Nephron (organoid): ENCODE data around the gene RIMKLB.
"Not testable (repeated sequence)": the region's sequence is repeated elsewhere in the genome, so short reads cannot be mapped to it uniquely, and the experiment has no call there.

Experiments used
- H3K27ac Mint-ChIP-seq, 3 experiments: 2 replicates each; pipeline ENCODE4 v1.8.0; 2020; ENCODE audit warnings: mixed read lengths in 3 of 3, mild to moderate bottlenecking in 2 of 3, moderate library complexity in 1 of 3
- H3K27me3 Mint-ChIP-seq: 2 replicates; pipeline ENCODE4 v1.8.0; 2021; ENCODE audit warnings: low read depth, mild to moderate bottlenecking, moderate library complexity, mixed read lengths
- H3K36me3 Mint-ChIP-seq: 2 replicates; pipeline ENCODE4 v1.8.0; 2020; ENCODE audit warnings: low read depth, mixed read lengths
- H3K4me1 Mint-ChIP-seq: 2 replicates; pipeline ENCODE4 v1.8.0; 2020; ENCODE audit warnings: mixed read lengths
- H3K4me3 Mint-ChIP-seq, 3 experiments: 2 replicates each; pipeline ENCODE4 v1.8.0; 2020; ENCODE audit warnings: mild to moderate bottlenecking in 3 of 3, mixed read lengths in 3 of 3, moderate library complexity in 2 of 3
- H3K9me3 Mint-ChIP-seq: 2 replicates; pipeline ENCODE4 v1.8.0; 2020; ENCODE audit warnings: mixed read lengths
- TF ChIP-seq, protein P1 (sequence below), 3 experiments: fragments of 200-600 bp; sonication (generic); IDR thresholded peaks; one replicate each; pipeline ENCODE4 v1.5.0; 2021; ENCODE audit warnings: antibody characterized with exemption in 3 of 3; ENCODE audit not compliant: unreplicated experiment in 3 of 3

RIMKLB gene

DNA sequence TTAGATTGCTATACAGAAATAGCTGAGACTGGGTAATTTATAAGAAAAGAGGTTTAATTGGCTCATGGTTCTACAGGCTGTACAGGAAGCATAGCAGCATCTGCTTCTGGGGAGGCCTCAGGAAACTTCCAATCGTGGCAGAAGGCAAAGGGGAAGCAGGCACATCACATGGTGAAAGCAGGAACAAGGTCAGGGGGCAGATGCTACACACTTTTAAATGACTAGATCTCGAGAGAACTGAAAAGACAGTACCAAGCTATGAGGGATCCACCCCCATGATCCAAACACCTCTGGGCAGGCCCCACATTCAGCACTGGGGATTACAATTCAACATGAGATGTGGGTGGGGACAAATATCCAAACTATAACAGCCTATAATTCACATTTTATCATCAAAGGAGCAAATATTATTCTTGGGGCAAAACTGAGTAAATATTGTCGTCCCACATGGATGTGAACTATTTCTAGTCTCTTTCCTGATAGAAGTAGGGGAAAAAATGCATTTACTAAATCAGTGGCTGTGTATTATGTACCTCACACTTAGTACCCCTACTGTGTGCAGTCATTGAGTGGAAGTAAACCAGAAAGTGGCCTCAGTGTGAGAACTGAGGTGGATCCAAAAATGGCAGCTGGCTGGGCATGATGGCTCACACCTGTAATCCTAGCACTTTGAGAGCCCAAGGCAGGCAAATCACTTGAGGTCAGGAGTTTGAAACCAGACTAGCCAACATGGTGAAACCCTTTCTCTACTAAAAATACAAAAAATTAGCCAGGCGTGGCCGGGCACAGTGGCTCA, 99.2 kb downstream of the RIMKLB start:
- no peak overlapping the region for H3K4me3 Mint-ChIP-seq
- H3K9me3 Mint-ChIP-seq: peaks cover 21% of the 10 kb centered on the region
- no peaks in the 10 kb centered on the region for H3K4me1 Mint-ChIP-seq
- no peaks in the 10 kb centered on the region for H3K27me3 Mint-ChIP-seq
- TF ChIP-seq, protein P1, sequence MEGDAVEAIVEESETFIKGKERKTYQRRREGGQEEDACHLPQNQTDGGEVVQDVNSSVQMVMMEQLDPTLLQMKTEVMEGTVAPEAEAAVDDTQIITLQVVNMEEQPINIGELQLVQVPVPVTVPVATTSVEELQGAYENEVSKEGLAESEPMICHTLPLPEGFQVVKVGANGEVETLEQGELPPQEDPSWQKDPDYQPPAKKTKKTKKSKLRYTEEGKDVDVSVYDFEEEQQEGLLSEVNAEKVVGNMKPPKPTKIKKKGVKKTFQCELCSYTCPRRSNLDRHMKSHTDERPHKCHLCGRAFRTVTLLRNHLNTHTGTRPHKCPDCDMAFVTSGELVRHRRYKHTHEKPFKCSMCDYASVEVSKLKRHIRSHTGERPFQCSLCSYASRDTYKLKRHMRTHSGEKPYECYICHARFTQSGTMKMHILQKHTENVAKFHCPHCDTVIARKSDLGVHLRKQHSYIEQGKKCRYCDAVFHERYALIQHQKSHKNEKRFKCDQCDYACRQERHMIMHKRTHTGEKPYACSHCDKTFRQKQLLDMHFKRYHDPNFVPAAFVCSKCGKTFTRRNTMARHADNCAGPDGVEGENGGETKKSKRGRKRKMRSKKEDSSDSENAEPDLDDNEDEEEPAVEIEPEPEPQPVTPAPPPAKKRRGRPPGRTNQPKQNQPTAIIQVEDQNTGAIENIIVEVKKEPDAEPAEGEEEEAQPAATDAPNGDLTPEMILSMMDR (IDR thresholded peaks at IDR 0.05; ENCODE audit: unreplicated experiment in 3 of 3): no peak
- H3K27ac Mint-ChIP-seq: no peak overlapping the region
- H3K36me3 Mint-ChIP-seq: peaks cover 39% of the 10 kb centered on the region

DNA sequence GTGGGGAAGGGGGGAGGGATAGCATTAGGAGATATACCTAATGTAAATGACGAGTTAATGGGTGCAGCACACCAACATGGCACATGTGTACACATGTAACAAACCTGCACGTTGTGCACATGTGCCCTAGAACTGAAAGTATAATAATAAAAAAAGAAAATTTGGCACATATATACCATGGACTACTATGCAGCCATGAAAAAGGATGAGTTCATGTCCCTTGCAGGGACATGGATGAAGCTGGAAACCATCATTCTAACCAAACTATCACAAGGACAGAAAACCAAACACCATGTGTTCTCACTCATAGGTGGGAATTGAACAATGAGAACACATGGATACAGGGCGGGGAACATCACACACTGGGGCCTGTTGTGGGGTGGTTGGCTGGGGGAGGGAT, 103.4 kb downstream of the RIMKLB start:
- H3K27me3 Mint-ChIP-seq: not testable (repeated sequence)
- H3K36me3 Mint-ChIP-seq: peaks cover 11% of the 10 kb centered on the region

DNA sequence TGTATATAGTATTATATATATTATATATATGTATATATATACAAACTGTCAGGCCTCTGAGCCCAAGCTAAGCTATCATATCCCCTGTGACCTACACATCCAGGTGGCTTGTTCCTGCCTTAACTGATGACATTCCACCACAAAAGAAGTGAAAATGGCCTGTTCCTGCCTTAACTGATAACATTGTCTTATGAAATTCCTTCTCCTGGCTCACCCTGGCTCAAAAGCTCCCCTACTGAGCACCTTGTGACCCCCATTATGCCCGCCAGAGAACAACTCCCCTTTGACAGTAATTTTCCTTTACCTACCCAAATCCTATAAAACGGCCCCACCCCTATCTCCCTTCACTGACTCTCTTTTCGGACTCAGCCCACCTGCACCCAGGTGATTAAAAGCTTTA, 107.0 kb downstream of the RIMKLB start:
- not testable (repeated sequence) for H3K27me3 Mint-ChIP-seq, H3K9me3 Mint-ChIP-seq, H3K4me1 Mint-ChIP-seq, H3K4me3 Mint-ChIP-seq, H3K36me3 Mint-ChIP-seq, H3K27ac Mint-ChIP-seq

More for the DNA sequence above, 103.4 kb downstream of the RIMKLB start:
- not testable (repeated sequence) for H3K4me3 Mint-ChIP-seq, H3K4me1 Mint-ChIP-seq, H3K27ac Mint-ChIP-seq
- H3K9me3 Mint-ChIP-seq: peaks cover 14% of the 10 kb centered on the region

DNA sequence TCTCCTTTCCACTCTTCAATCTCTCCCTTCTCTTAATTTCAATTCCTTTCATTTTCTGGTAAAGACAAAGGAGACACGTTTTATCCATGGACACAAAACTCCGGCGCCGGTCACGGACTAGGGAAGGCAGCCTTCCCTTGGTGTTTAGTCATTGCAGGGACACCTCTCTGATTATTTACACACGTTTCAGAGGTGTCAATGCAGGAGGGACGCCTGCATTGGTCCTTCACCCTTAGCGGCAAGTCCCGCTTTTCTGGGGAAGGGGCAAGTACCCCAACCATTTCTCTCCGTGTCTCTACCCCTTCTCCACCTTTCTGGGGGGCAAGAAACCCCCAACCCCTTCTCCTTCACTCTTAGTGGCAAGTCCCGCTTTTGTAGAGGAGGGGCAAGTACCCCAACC, 107.7 kb downstream of the RIMKLB start:
- H3K4me3 Mint-ChIP-seq, H3K4me1 Mint-ChIP-seq, H3K27me3 Mint-ChIP-seq, H3K27ac Mint-ChIP-seq, H3K36me3 Mint-ChIP-seq, H3K9me3 Mint-ChIP-seq: not testable (repeated sequence)

DNA sequence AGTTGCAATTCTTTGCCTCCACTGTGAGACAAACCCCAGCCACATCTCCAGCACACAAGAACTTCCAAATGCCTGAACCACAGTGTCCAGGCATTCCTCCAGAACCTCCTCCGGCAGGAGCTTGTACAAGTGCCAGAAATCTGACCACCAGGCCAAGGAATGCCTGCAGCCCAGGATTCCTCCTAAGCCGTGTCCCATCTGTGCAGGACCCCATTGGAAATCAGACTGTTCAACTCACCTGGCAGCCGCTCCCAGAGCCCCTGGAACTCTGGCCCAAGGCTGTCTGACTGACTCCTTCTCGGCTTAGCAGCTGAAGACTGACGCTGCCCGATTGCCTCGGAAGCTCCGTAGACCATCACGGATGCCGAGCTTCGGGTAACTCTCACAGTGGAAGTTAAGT, 109.3 kb downstream of the RIMKLB start:
- H3K9me3 Mint-ChIP-seq, H3K4me1 Mint-ChIP-seq, H3K36me3 Mint-ChIP-seq, H3K27ac Mint-ChIP-seq, H3K27me3 Mint-ChIP-seq, H3K4me3 Mint-ChIP-seq: not testable (repeated sequence)

DNA sequence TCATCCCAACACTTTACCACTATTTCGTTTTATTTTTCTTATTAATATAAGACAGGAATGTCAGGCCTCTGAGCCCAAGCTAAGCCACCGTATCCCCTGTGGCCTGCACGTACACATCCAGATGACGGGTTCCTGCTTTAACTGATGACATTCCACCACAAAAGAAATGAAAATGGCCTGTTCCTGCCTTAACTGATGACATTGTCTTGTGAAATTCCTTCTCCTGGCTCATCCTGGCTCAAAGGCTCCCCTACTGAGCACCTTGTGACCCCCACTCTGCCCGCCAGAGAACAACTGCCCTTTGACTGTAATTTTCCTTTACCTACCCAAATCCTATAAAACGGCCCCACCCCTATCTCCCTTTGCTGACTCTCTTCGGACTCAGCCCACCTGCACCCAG, 112.3 kb downstream of the RIMKLB start:
- H3K36me3 Mint-ChIP-seq, H3K4me1 Mint-ChIP-seq, H3K4me3 Mint-ChIP-seq, H3K27me3 Mint-ChIP-seq, H3K27ac Mint-ChIP-seq, H3K9me3 Mint-ChIP-seq: not testable (repeated sequence)

DNA sequence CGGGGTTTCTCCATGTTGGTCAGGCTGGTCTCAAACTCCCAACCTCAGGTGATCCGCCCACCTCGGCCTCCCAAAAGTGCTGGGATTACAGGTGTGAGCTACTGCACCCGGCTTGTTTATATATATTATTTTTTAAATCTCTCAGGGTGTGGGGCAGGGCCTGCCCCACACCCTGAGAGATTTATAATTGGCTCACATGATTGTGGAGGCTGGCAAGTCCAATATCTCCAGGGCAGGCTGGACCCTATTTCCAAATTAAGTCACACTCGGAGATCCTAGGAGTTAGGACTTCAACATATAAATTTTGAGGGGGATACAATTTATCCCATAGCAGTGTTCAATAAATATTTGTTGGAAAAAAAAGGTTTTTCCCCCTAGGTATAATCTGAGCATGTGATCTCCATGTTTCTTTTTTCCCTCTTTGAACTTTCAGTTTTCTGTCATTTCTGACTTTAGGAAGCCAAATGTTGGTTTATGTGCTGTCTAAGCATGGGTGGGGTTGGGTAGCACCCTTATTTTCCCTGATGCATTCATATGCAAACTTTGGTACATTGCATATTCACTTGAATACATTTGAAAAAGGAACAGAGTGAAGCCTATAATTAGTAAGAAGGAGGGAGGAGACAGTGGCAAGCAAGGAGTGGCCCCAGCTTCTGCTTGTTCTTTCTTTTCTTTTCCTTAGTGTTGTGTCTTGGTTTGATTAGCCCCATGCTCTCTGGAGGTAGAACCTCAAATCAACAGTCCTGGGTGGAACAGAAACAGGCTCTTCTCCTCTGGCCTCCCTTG, 116.0 kb downstream of the RIMKLB start:
- Mint-ChIP-seq H3K9me3 (no peaks in the 10 kb centered on the region), H3K36me3 (no peaks in the 10 kb centered on the region), H3K4me1 (peaks cover 4% of the 10 kb centered on the region), H3K4me3 (no peak overlapping the region), H3K27ac (no peak overlapping the region), H3K27me3 (peaks cover 3% of the 10 kb centered on the region)
- TF ChIP-seq, protein P1 (IDR thresholded peaks at IDR 0.05; ENCODE audit: unreplicated experiment in 3 of 3): no peak

DNA sequence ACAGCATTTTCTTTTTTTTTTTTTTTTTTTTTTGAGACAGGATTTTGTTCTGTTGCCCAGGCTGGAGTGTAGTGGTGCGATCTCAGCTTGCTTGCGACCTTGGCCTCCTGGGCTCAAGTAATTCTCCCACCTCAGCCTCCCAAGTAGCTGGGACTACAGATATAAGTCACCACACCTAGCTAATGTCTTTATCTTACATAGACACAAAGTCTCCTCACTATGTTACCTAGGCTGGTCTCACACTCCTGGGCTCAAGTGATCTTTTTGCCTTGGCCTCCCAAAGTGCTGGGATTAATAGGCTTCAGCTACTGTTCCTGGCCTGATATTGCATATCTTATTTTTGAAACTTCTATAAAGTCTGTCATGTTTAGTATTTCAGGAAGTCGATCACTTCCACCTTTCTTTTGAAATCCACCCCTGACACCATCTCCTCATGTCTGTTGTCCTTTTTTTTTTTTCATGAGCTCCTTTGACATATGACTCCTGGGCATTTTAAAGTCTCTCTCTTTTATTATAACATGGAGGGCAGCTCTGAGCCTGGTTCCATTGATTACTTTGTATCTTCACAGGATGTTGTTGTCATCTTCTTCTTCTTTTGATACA, 118.8 kb downstream of the RIMKLB start:
- Mint-ChIP-seq H3K27ac (no peak overlapping the region), H3K36me3 (no peaks in the 10 kb centered on the region), H3K4me3 (no peak overlapping the region), H3K4me1 (peaks cover 4% of the 10 kb centered on the region), H3K27me3 (no peaks in the 10 kb centered on the region), H3K9me3 (no peaks in the 10 kb centered on the region)
- TF ChIP-seq, protein P1 (IDR thresholded peaks at IDR 0.05; ENCODE audit: unreplicated experiment in 3 of 3): no peak
